Measurements from ENCODE around the gene CCDC138.

The CCDC138 gene

DNA sequence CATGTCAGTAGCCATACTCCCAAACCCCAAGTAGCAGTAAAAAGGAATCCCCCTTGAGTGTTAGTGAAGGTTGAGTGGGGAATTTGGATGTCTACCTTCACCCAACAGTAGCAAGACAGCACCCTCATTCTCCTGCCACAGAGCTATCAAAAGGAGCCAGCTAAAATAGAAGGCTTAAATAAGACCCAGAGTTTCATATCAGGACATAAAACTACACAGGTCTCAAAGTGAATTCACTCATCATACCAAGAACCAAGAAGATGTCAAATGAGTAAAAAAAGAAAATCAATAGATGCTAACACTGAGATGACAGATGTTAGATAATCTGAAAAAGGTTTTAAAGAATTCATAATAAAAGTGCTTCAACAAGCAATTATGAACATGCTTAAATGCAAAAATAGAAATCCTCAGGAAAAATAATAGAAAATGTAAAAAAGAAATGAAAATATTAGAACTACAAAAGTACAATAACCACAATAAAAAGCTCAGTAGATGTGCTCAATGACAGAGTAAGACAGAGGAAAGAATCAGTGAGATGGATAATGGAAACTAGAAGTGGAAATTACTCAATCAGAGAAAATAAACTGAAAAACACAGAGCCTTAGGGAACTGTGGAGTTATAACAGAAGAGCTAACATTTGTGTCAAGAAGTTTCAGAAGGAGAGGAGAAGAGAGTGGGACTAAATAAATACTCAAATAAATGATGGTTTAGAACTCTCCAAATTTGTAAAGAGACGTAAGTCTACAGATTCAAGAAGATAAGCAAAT lies 111.9 kb downstream of the CCDC138 start:
- peak; percentile 39 for ATAC-seq
- H3K9me3 Mint-ChIP-seq = no peaks in the 10 kb centered on the region
- no peak for DNase-seq (ENCODE audit: low spot score in 2 of 2)
- H3K36me3 Mint-ChIP-seq = no peaks in the 10 kb centered on the region
- H3K4me1 Mint-ChIP-seq = no peaks in the 10 kb centered on the region
- H3K27ac Mint-ChIP-seq = no peak overlapping the region
- H3K4me3 Mint-ChIP-seq = no peak overlapping the region

DNA sequence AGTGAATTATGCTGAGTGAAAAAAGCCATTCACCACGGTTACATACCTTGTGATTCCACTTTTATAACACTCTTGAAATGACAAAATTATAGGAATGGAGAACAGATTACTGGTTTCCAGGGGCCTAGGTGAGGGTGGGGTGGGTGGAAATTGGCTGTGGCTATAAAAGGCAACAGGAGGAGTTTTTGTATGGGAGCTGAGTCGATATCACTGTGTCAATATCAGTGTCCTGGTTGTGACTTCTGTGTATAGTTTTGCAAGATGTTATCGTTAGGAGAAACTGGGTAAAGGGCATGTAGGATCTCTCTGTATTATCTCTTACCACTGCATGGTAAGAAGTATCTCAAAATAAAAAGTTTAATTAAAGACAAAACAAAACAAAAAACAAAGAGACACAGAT lies 118.1 kb downstream of the CCDC138 start:
- no peaks in the 10 kb centered on the region for H3K36me3 Mint-ChIP-seq
- H3K4me3 Mint-ChIP-seq = no peak overlapping the region
- peak in 1 of 2 donors; percentile 30 for DNase-seq (ENCODE audit: low spot score in 2 of 2)
- no peaks in the 10 kb centered on the region for H3K9me3 Mint-ChIP-seq
- H3K27ac Mint-ChIP-seq = no peak overlapping the region
- H3K4me1 Mint-ChIP-seq = no peaks in the 10 kb centered on the region
- ATAC-seq = no peak

- Mint-ChIP-seq H3K36me3 (no peaks in the 10 kb centered on the region), H3K27ac (no peak overlapping the region), H3K4me1 (no peaks in the 10 kb centered on the region), H3K9me3 (no peaks in the 10 kb centered on the region), H3K4me3 (no peak overlapping the region)
- DNase-seq (ENCODE audit: low spot score in 2 of 2) = peak in 1 of 2 donors; percentile 26
- ATAC-seq = peak; percentile 27
Measured at GRCh38 chr2:108905176-108905575, 118.6 kb downstream of the CCDC138 start.

- Mint-ChIP-seq H3K4me3 (no peak overlapping the region), H3K27ac (no peak overlapping the region), H3K4me1 (no peaks in the 10 kb centered on the region), H3K36me3 (no peaks in the 10 kb centered on the region), H3K9me3 (no peaks in the 10 kb centered on the region)
- ATAC-seq (no peak), DNase-seq (ENCODE audit: low spot score in 2 of 2) (peak in 1 of 2 donors; percentile 29)
Measured at GRCh38 chr2:108905906-108906305, 119.3 kb downstream of the CCDC138 start.

- DNase-seq (ENCODE audit: low spot score in 2 of 2) = peak in 1 of 2 donors; percentile 23
- no peaks in the 10 kb centered on the region for H3K9me3 Mint-ChIP-seq
- H3K36me3 Mint-ChIP-seq = no peaks in the 10 kb centered on the region
- ATAC-seq = peak; percentile 23
- H3K27ac Mint-ChIP-seq = no peak overlapping the region
- no peaks in the 10 kb centered on the region for H3K4me1 Mint-ChIP-seq
- H3K4me3 Mint-ChIP-seq = no peak overlapping the region
Measured at GRCh38 chr2:108906403-108907077, 120.0 kb downstream of the CCDC138 start.

- Mint-ChIP-seq H3K4me3 (no peak overlapping the region), H3K27ac (no peak overlapping the region), H3K4me1 (no peaks in the 10 kb centered on the region), H3K9me3 (no peaks in the 10 kb centered on the region), H3K36me3 (no peaks in the 10 kb centered on the region)
- DNase-seq (ENCODE audit: low spot score in 2 of 2) (peak in 1 of 2 donors; percentile 33), ATAC-seq (no peak)
Measured at GRCh38 chr2:108907822-108908712, 121.5 kb downstream of the CCDC138 start.

DNA sequence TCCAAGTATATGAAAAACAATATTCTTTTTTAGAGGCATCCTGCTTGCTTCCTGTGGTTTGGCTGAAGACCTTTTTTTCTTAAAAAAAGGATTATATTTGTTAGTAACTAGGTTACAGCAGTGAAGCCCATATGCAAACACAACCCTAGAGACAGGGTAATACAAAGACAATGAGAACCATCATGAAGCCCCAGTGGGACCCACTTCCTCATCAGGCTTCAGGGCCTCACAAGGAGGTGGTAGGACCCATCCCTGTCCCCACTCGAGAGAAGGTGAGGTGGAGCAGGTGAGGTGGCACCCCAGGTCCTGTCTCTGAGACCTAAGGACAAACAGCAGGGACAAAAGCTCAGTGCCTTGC lies 122.1 kb downstream of the CCDC138 start:
- H3K4me3 Mint-ChIP-seq = no peak overlapping the region
- ATAC-seq (no peak), DNase-seq (ENCODE audit: low spot score in 2 of 2) (peak in 1 of 2 donors; percentile 36)
- no peaks in the 10 kb centered on the region for H3K9me3 Mint-ChIP-seq
- no peak overlapping the region for H3K27ac Mint-ChIP-seq
- no peaks in the 10 kb centered on the region for H3K36me3 Mint-ChIP-seq
- H3K4me1 Mint-ChIP-seq = no peaks in the 10 kb centered on the region

GRCh38 chr2:108909275-108909823 lies 122.8 kb downstream of the CCDC138 start:
- H3K4me1 Mint-ChIP-seq = no peaks in the 10 kb centered on the region
- H3K4me3 Mint-ChIP-seq = no peak overlapping the region
- no peaks in the 10 kb centered on the region for H3K36me3 Mint-ChIP-seq
- ATAC-seq (no peak), DNase-seq (ENCODE audit: low spot score in 2 of 2) (no peak)
- no peak overlapping the region for H3K27ac Mint-ChIP-seq
- no peaks in the 10 kb centered on the region for H3K9me3 Mint-ChIP-seq

GRCh38 chr2:108910011-108910431 lies 123.5 kb downstream of the CCDC138 start:
- H3K4me3 Mint-ChIP-seq = no peak overlapping the region

DNA sequence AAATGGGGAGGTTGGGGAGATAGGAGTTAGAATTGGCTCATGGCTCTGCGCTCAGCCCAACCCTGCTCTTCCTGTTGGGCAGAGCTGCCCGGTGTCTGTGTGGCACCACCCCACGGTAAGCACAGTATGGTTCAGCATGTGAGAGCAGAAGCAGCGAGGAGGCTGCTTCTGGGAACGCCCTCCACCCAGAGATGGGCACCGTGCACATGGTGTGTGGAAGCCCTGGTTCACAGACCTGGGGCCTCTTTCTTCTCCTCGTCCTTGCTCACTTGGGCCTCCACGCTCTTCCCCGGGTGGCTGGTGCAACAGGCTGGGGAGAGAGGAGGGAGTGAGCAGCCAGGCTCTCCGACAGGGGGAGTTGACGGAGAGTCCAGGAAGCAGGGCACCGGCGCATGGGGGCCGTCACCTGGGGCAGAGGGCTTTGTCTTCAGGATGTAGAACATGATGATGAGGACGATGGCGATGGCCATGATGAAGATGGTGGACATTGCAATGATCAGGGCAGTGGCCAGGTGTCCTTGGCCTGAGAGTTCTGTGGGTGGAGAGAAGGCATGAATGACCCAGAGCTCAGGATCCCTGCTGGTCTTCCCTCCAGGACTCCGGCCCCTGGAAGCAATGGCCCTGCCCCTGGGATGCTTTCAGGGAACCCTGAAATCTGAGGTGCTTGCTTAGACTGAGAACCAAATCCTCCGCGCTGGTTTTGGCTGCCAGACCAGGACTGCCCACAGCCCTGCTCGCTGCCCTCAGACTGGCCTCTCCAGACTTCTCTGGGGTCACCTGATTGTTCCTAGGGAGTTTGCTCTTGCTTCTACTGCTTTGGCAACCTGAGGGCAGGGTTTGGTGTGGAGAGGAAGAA lies 124.2 kb downstream of the CCDC138 start:
- Mint-ChIP-seq H3K9me3 (no peaks in the 10 kb centered on the region), H3K36me3 (no peaks in the 10 kb centered on the region), H3K27ac (no peak overlapping the region), H3K4me3 (no peak overlapping the region), H3K4me1 (no peaks in the 10 kb centered on the region)
- peak; percentile 17 for ATAC-seq
- DNase-seq (ENCODE audit: low spot score in 2 of 2) = peak in 1 of 2 donors; percentile 32

More at GRCh38 chr2:108910011-108910431, 123.5 kb downstream of the CCDC138 start:
- no peak for ATAC-seq
- Mint-ChIP-seq H3K4me1 (no peaks in the 10 kb centered on the region), H3K9me3 (no peaks in the 10 kb centered on the region), H3K36me3 (no peaks in the 10 kb centered on the region), H3K27ac (no peak overlapping the region)
- peak in 1 of 2 donors; percentile 18 for DNase-seq (ENCODE audit: low spot score in 2 of 2)

GRCh38 chr2:108911401-108911800 lies 124.8 kb downstream of the CCDC138 start:
- no peak overlapping the region for H3K4me3 Mint-ChIP-seq
- no peaks in the 10 kb centered on the region for H3K4me1 Mint-ChIP-seq
- ATAC-seq = no peak
- DNase-seq (ENCODE audit: low spot score in 2 of 2) = peak in 1 of 2 donors; percentile 12
- H3K9me3 Mint-ChIP-seq = no peaks in the 10 kb centered on the region
- H3K27ac Mint-ChIP-seq = no peak overlapping the region
- no peaks in the 10 kb centered on the region for H3K36me3 Mint-ChIP-seq

DNA sequence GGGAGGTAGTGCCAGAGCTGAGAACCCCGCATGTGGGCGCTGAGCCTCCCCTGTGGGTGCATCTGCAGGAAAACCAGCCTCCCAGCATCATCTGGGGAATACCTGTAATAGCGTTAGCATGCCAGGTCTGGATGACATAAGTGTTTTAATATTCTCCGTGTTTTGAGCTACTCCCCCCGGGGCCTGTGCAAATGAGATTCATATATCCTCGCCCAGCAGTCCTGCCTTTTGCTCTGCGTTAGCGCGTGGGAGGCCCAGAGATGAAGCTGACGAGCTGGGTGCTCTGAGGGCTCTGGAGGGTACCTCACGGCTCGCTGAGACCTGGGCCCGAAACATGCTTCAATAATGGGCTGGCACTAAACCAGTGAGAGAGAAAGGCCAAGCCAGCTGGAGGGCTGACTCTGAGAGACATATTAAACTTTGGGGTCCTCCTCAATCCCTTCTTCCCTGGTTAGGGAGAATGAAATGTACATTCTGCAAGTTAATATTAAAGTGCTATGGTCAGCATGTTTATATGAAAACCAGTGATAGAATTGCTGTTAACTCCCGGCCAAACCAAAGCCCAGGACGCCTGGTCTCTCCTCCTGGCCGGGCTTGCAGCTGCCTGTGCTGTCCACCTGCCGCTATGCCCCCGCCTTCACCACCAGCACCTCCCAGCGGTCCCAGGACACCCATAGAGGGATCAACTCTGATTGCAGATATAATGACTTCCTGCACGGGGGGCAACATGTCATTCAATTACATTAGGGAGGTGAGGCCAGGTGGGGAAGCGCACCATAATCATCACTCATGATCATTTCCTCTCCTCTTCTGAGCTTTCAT lies 125.4 kb downstream of the CCDC138 start:
- no peak overlapping the region for H3K27ac Mint-ChIP-seq
- no peak for ATAC-seq
- H3K4me1 Mint-ChIP-seq = no peaks in the 10 kb centered on the region
- H3K36me3 Mint-ChIP-seq = no peaks in the 10 kb centered on the region
- no peaks in the 10 kb centered on the region for H3K9me3 Mint-ChIP-seq
- DNase-seq (ENCODE audit: low spot score in 2 of 2) = peak in 1 of 2 donors; percentile 22
- no peak overlapping the region for H3K4me3 Mint-ChIP-seq

DNA sequence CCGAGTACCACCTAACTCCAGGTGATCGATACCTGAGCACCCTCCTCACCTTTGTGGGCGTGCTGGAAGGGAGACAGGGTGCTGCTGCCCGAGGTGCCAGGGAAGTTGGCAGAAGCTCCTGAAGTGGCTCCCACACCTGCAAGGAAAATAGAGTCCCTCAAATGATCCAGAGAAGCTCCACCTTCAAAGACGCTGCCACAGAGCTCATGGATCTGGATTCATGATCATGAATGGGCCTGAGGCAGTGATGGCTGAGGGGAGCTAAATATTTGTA lies 126.0 kb downstream of the CCDC138 start:
- Mint-ChIP-seq H3K36me3 (no peaks in the 10 kb centered on the region), H3K4me3 (no peak overlapping the region), H3K4me1 (no peaks in the 10 kb centered on the region), H3K27ac (no peak overlapping the region), H3K9me3 (no peaks in the 10 kb centered on the region)
- ATAC-seq (no peak), DNase-seq (ENCODE audit: low spot score in 2 of 2) (peak in 1 of 2 donors; percentile 26)
